CD4-positive, alpha-beta T cell treated with Interleukin-17A for 1 hour (primary cell): ENCODE measurements around the gene ADGRV1.

ENCODE experiments used
- DNase-seq: peaks from one replicate; pipeline ENCODE4 v3.0.0-alpha.2; 2020

ADGRV1 gene

GRCh38 chr5:91188755-91189154 is 630.2 kb downstream of the ADGRV1 start:
- DNase-seq: no peak

GRCh38 chr5:91189480-91190313 is 631.1 kb downstream of the ADGRV1 start:
- no peak for DNase-seq

- no peak for DNase-seq
Measured at GRCh38 chr5:91190314-91190690, 631.7 kb downstream of the ADGRV1 start.

- no peak for DNase-seq
Measured at GRCh38 chr5:91194824-91195381, 636.3 kb downstream of the ADGRV1 start.

GRCh38 chr5:91200692-91201091 is 642.1 kb downstream of the ADGRV1 start:
- DNase-seq: no peak

- DNase-seq: no peak
Measured at GRCh38 chr5:91206103-91206502, 647.5 kb downstream of the ADGRV1 start.

- DNase-seq: no peak
Measured at GRCh38 chr5:91206734-91207133, 648.1 kb downstream of the ADGRV1 start.

- no peak for DNase-seq
Measured at GRCh38 chr5:91207248-91207647, 648.7 kb downstream of the ADGRV1 start.

GRCh38 chr5:91211997-91212713 is 653.6 kb downstream of the ADGRV1 start:
- no peak for DNase-seq

GRCh38 chr5:91212714-91213092 is 654.1 kb downstream of the ADGRV1 start:
- no peak for DNase-seq
